Left ventricle myocardium inferior (tissue), 1 donor: ENCODE results near the gene TEX264. TPM values are rescaled to one million over a fixed set of nuclear protein-coding genes. Genes with fewer than 3 reads are reported as not detected.

Experiments used
- DNase-seq: peaks from one replicate; pipeline ENCODE4 v3.0.0-alpha.2; 2020
- H3K27ac ChIP-seq: fragments of 200-600 bp; replicated peaks from 2 replicates; pipeline ENCODE4 v1.8.0; 2021
- H3K27me3 ChIP-seq: fragments of 200-600 bp; 2 replicates; pipeline ENCODE4 v1.8.0; 2021; ENCODE audit warnings: low read depth
- H3K36me3 ChIP-seq: fragments of 200-600 bp; 2 replicates; pipeline ENCODE4 v1.8.0; 2021
- H3K4me1 ChIP-seq: fragments of 200-600 bp; 2 replicates; pipeline ENCODE4 v1.8.0; 2021
- H3K4me3 ChIP-seq: fragments of 200-600 bp; 2 replicates; pipeline ENCODE4 v1.8.0; 2021; ENCODE audit warnings: mild to moderate bottlenecking, moderate library complexity
- H3K9me3 ChIP-seq: fragments of 200-600 bp; replicated peaks from 2 replicates; pipeline ENCODE4 v1.8.0; 2021
- intact Hi-C: fragments of 100-400 bp; cut with micrococcal nuclease; formaldehyde crosslinking; loops from one replicate; pipeline ENCODE4 v1.11.0; 2022
- total RNA-seq: library from RNA; stranded (reverse); fragmentation: NEBNext Ultra II Directional; extraction: Animal tissue kit (Norgen Biotek cat#: 25700); gene quantifications from one replicate; pipeline ENCODE4 v1.2.1, GENCODE V29; 2021
- TF ChIP-seq, protein P1 (sequence below): fragments of 200-600 bp; IDR thresholded peaks from 2 replicates; pipeline ENCODE4 v1.8.0; 2021; ENCODE audit warnings: antibody characterized with exemption, mild to moderate bottlenecking, borderline replicate concordance
- donor health status: DM: no; HTN: yes; CAD: no; lungs with severe emphysema.

Gene TEX264
- total RNA-seq, 1 donor from 2014 or later: 33.9 TPM

DNA sequence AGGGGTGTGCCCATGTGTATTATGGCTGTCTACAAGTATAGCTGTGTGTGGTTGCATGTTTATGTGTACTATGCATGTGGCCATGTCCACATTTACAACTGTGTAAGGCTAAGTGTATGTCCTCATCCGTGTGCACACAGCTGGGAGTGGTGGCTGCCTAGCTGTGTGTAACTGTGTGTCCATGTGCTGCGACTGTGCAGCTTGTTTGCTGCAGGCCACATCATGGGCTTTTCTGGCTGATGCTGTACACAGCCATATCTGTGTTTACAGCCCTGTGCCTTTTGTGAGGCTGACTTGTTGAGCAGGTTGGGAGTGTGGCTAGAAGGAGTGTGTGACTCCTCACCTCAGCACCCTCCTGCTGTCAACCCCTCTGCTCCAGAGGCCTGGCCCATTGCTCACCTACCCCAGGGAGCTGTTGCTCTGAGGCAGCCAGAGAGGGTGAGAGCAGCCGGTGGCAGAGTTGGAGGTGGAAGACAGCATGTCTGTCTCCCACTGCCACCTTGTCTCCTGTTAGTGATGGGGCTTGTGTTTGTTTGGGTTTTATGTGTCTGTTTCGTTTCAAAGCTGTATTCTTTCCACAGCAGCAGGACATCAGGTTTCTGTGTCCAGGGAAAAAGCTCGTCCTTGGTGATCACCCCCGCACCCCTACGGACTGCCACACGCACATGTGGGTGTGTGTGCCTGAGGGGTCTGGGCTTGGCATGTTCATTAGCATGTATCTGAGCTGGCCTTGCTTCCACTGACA is 34.4 kb downstream of the TEX264 start:
- Histone ChIP-seq H3K36me3 (peaks cover 44% of the 10 kb centered on the region), H3K4me1 (peaks cover 15% of the 10 kb centered on the region), H3K4me3 (no peak overlapping the region), H3K9me3 (no peaks in the 10 kb centered on the region), H3K27me3 (no peaks in the 10 kb centered on the region), H3K27ac (no peak overlapping the region)
- peak; percentile 5 for DNase-seq
- TF ChIP-seq, protein P1, sequence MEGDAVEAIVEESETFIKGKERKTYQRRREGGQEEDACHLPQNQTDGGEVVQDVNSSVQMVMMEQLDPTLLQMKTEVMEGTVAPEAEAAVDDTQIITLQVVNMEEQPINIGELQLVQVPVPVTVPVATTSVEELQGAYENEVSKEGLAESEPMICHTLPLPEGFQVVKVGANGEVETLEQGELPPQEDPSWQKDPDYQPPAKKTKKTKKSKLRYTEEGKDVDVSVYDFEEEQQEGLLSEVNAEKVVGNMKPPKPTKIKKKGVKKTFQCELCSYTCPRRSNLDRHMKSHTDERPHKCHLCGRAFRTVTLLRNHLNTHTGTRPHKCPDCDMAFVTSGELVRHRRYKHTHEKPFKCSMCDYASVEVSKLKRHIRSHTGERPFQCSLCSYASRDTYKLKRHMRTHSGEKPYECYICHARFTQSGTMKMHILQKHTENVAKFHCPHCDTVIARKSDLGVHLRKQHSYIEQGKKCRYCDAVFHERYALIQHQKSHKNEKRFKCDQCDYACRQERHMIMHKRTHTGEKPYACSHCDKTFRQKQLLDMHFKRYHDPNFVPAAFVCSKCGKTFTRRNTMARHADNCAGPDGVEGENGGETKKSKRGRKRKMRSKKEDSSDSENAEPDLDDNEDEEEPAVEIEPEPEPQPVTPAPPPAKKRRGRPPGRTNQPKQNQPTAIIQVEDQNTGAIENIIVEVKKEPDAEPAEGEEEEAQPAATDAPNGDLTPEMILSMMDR: no peak
- intact Hi-C loops: no loop called here

DNA sequence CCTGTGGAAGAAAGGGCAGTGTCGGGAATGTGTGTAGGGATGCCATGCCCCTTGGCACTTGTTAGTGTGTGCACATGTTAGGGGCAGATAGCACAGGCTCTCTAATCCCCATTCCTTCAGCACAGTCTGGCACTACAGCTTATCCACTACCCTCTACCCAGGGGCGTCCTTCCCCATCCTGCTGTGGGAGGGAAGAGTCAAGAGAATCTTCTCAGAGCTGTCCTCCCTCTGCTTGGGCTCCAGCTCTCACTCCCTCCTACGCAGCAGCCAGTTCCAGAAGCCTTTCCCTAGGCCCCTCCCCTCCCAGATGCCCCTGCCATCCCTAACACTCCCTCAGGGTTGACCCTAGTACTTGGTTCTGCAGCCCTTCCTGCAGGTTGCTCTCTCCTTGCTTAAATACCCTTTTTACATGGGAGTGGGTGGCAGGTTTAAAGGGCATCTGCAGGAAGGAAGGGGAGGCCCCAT is 35.0 kb downstream of the TEX264 start:
- intact Hi-C loops: no loop called here
- Histone ChIP-seq H3K27me3 (no peaks in the 10 kb centered on the region), H3K4me3 (no peak overlapping the region), H3K36me3 (peaks cover 38% of the 10 kb centered on the region), H3K4me1 (peaks cover 15% of the 10 kb centered on the region), H3K27ac (no peak overlapping the region), H3K9me3 (no peaks in the 10 kb centered on the region)
- TF ChIP-seq, protein P1: no peak
- peak; percentile 3 for DNase-seq

DNA sequence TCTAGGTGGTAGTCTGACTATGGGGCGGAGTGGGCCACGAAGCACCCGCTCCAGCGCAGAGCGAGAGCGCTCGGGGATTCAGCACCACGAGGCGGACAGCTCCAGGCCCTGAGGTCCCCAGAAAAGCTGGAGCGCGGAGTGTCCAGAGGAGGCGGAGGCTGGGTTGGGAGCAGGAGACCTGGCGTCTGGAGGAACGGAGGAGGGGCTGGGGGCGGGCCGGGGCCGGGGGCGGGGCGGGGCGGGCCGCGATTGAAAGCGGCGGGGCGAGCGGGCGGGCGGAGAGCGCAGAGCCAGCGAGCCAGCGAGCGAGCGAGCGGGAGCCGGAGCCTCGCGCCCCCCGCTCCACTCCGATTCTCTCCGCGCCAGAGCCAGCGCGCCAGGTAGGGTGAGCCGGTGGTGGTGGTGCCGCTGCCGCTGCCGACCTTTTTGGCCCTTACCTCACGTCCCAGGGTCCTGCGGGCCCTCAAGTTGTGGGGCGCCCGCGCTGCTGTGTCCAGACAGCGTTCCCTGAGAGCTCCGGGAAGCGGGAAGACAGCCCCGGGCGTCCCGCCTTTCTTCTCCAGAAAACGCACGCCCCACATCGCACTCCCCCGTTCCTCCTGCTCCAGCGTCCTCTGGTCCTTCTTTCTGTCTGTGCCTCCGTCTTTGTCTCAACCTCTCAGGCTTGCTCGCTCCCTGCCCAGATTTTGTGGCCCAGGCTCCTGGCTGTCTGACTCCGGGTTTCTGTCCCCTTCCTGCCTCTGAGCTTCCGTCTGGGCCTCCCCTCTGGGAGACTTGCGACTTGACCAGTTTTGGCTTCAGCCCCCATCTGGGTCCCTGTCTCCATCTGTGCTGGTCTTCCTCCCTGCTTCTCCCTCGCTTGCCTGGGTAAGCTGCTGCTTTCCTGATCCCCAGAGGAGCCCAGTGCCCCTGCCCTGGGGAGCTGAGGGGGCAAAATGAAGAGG is 36.0 kb downstream of the TEX264 start, which contains the start of gene GRM2:
Gene GRM2 (plus strand): TSS at position 281 of the 944 bp plus-strand sequence. CDS start 1,916 bp downstream, outside the sequence.
- Histone ChIP-seq H3K27me3 (no peaks in the 10 kb centered on the region), H3K4me3 (peak within 1 kb of the TSS; percentile 57), H3K36me3 (peaks cover 31% of the 10 kb centered on the region), H3K4me1 (peaks cover 15% of the 10 kb centered on the region), H3K9me3 (no peaks in the 10 kb centered on the region), H3K27ac (no peak within 1 kb of the TSS)
- TF ChIP-seq, protein P1: peak; percentile 43
- intact Hi-C loops: no loop called here
- DNase-seq: peak; percentile 78

DNA sequence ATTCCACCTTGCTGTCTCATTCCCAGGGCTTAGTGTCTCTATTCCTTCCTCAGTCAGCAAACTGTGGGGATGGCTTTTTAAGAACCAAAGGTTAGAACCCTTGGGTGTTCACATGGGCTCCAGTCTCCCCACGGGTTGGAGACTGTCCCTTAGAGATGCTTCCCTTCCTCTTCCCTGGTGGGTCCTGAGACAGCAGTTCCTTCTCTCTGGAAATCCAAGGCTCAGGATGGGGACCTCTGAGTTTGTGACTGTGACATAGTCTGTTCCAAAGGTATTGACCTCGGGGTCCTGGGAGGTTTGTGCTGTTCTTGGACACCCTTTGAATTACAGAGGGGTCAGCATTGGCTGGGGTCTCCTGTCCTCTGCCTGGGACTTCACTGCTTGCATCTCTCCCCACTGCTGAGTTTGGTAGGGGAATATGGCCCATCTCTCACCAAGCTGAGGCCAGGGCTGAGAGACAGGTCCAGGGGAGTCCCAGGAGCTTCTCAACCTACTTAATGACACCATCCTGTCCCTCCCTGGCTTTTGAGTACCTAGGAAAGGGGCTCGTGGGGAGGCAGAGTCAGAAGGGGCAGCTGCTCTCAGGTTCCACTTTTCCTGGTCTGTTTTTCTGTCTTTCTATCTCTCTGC is 37.3 kb downstream of the TEX264 start:
- Histone ChIP-seq H3K4me3 (no peak overlapping the region), H3K27me3 (no peaks in the 10 kb centered on the region), H3K9me3 (no peaks in the 10 kb centered on the region), H3K36me3 (peaks cover 19% of the 10 kb centered on the region), H3K27ac (no peak overlapping the region), H3K4me1 (peaks cover 15% of the 10 kb centered on the region)
- intact Hi-C loops: no loop called here
- DNase-seq: no peak
- TF ChIP-seq, protein P1: no peak

DNA sequence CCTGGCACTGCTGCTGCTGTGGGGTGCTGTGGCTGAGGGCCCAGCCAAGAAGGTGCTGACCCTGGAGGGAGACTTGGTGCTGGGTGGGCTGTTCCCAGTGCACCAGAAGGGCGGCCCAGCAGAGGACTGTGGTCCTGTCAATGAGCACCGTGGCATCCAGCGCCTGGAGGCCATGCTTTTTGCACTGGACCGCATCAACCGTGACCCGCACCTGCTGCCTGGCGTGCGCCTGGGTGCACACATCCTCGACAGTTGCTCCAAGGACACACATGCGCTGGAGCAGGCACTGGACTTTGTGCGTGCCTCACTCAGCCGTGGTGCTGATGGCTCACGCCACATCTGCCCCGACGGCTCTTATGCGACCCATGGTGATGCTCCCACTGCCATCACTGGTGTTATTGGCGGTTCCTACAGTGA is 38.0 kb downstream of the TEX264 start:
- H3K27me3 ChIP-seq: no peaks in the 10 kb centered on the region
- H3K4me3 ChIP-seq: no peak overlapping the region
- TF ChIP-seq, protein P1: no peak
- H3K27ac ChIP-seq: no peak overlapping the region
- intact Hi-C loops: no loop called here
- peaks cover 15% of the 10 kb centered on the region for H3K4me1 ChIP-seq
- H3K36me3 ChIP-seq: peaks cover 12% of the 10 kb centered on the region
- no peak for DNase-seq
- no peaks in the 10 kb centered on the region for H3K9me3 ChIP-seq
